Fibroblast of the aortic adventitia (primary cell): Measurements from ENCODE around the gene CD276. TPM values are rescaled to one million over a fixed set of nuclear protein-coding genes. Genes with fewer than 3 reads are reported as not detected.

Experiments
- DNase-seq: peaks from one replicate; pipeline ENCODE4 v3.0.0-alpha.2; 2010; ENCODE audit warnings: low read depth
- H3K4me3 ChIP-seq: 2 replicates; pipeline ENCODE4 v1.5.1; 2011; ENCODE audit warnings: low read depth, mild to moderate bottlenecking, control low read depth, low read length, moderate library complexity
- CTCF ChIP-seq: IDR thresholded peaks from 2 replicates; pipeline ENCODE4 v1.5.1; 2011; ENCODE audit warnings: mild to moderate bottlenecking, low read length, control low read depth, inconsistent platforms; ENCODE audit not compliant: insufficient read depth
- total RNA-seq: library from RNA; depleted of rRNA; stranded (reverse); fragments of >200 nt; gene quantifications from 2 replicates; pipeline ENCODE4 v1.2.3, GENCODE V29; 2012; ENCODE audit warnings: low replicate concordance

CD276 gene
- total RNA-seq, 1 donor: 87.3 TPM

GRCh38 chr15:73679180-73679579 lies 5.0 kb upstream of the CD276 start:
- no peak for TF ChIP-seq CTCF
- no peak overlapping the region for H3K4me3 ChIP-seq
- DNase-seq: no peak

- H3K4me3 ChIP-seq: no peak overlapping the region
- no peak for DNase-seq
- TF ChIP-seq CTCF: no peak
Observed at GRCh38 chr15:73679964-73680363, 4.2 kb upstream of the CD276 start.

- H3K4me3 ChIP-seq: no peak overlapping the region
- DNase-seq: no peak
- TF ChIP-seq CTCF: no peak
Observed at GRCh38 chr15:73680549-73680948, 3.6 kb upstream of the CD276 start.

- no peak overlapping the region for H3K4me3 ChIP-seq
- DNase-seq: no peak
- no peak for TF ChIP-seq CTCF
Observed at GRCh38 chr15:73681063-73681462, 3.1 kb upstream of the CD276 start.

GRCh38 chr15:73681856-73682599 lies 2.2 kb upstream of the CD276 start:
- DNase-seq: no peak
- H3K4me3 ChIP-seq: no peak overlapping the region
- TF ChIP-seq CTCF: no peak

GRCh38 chr15:73682600-73683090 lies 1.5 kb upstream of the CD276 start:
- TF ChIP-seq CTCF: no peak
- H3K4me3 ChIP-seq: no peak overlapping the region
- DNase-seq: no peak
